ENCODE measurements around the gene COA7. TPM values are rescaled to one million over a fixed set of nuclear protein-coding genes. Genes with fewer than 3 reads are reported as not detected.

COA7 gene
- total RNA-seq, 2 donors from 2014 or later, result 13.7 to 32.8 TPM

DNA sequence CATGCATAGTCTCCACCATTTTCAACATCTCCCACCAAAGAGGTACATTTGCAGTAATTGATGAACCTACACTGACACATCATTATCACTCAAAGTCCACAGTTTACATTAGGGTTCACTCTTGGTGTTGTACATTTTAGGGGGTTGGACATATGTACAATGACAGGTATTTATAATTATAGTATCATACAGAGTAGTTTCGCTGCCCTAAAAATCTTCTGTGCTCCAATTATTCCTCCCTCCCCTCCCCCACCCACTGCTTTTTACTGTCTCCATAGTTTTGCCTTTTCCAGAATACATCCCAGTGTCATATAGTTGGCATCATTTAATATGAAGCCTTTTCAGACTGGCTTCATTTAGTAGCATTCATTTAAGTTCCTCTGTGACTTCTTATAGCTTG, 13.6 kb downstream of the COA7 start:
- H3K9me3 Mint-ChIP-seq, result no peaks in the 10 kb centered on the region
- H3K27me3 Mint-ChIP-seq, result no peaks in the 10 kb centered on the region
- H3K4me1 Mint-ChIP-seq, result peaks cover 5% of the 10 kb centered on the region
- peaks cover 45% of the 10 kb centered on the region for H3K36me3 Mint-ChIP-seq (ENCODE audit: low read depth)
- no peak overlapping the region for H3K4me3 Mint-ChIP-seq
- no peak for ATAC-seq (replicated peaks)
- no peak overlapping the region for H3K27ac Mint-ChIP-seq

DNA sequence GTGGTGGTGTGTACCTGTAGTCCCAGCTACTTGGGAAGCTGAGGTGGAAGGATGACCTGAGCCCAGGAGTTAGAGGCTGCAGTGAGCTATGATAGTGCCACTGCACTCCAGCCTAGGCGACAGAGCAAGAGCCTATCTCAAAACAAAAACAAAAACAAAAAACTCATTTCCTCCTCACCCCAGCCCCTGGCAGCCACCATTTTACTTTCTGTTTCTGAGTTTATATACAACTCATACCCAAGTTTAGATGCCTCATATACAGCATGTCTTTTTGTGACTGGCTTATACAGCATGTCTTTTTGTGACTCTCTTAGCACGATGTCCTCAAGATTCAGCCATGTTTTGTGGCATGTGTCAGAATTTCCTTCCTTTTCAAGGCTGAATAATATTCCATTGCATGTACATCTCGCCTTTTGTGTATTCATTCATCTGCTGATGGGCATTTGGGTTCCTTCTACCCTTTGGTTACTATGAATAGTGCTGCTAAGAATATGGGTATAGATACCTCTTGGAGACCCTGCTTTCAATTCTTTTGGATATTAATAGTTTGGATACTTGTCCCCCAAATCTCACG, 14.7 kb downstream of the COA7 start:
- Mint-ChIP-seq H3K27me3 (no peaks in the 10 kb centered on the region), H3K4me3 (no peak overlapping the region), H3K36me3 (ENCODE audit: low read depth) (peaks cover 36% of the 10 kb centered on the region), H3K4me1 (peaks cover 5% of the 10 kb centered on the region), H3K9me3 (no peaks in the 10 kb centered on the region), H3K27ac (peak overlapping the region; percentile 18)
- ATAC-seq (replicated peaks), result peak; percentile 54

DNA sequence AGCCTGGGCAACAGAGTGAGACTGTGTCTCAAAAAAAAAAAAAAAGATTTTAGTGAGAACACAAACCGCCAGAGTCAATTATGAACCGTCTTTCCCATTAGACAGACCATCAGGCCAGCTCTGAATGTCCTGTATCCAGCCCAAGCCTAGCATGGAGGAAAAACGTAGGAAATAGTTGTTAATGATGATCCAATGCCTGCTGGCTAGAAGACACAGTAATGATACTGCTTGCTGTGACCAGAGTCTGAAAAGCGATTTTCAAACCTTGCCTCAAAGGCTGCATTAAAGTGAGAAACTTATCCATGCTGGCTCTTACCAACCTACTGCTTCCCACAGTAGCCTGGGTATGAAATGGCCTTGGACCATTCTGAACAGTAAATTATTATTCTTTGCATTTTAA, 17.0 kb downstream of the COA7 start:
- Mint-ChIP-seq H3K4me3 (no peak overlapping the region), H3K27me3 (no peaks in the 10 kb centered on the region), H3K36me3 (ENCODE audit: low read depth) (peaks cover 13% of the 10 kb centered on the region), H3K9me3 (no peaks in the 10 kb centered on the region), H3K4me1 (peaks cover 3% of the 10 kb centered on the region), H3K27ac (no peak overlapping the region)
- no peak for ATAC-seq (replicated peaks)

DNA sequence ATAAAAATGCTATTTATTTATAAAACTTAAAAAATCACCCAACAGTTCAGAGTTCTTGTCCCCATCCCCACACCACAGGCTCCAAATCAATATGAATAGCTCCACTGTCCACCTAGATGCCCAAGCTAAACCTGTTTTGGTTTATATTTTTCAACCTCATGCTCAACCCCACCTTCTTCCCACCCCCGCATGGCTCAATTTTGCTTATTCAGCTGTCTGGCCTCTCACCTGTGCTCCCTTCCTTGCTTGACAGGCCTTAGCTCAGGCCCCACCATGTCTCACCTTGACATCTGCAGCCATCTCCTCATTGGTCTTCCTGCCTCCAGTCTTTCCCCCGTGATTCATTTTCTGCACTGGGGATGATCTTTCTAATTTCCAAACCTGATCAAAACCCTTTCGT, 17.8 kb downstream of the COA7 start:
- H3K36me3 Mint-ChIP-seq (ENCODE audit: low read depth), result peaks cover 7% of the 10 kb centered on the region
- no peaks in the 10 kb centered on the region for H3K4me1 Mint-ChIP-seq
- no peaks in the 10 kb centered on the region for H3K9me3 Mint-ChIP-seq
- ATAC-seq (replicated peaks), result no peak
- no peak overlapping the region for H3K4me3 Mint-ChIP-seq
- H3K27ac Mint-ChIP-seq, result peak overlapping the region; percentile 39
- no peaks in the 10 kb centered on the region for H3K27me3 Mint-ChIP-seq

GRCh38 chr1:52679498-52679897, 18.6 kb downstream of the COA7 start:
- H3K4me3 Mint-ChIP-seq, result no peak overlapping the region
- H3K9me3 Mint-ChIP-seq, result no peaks in the 10 kb centered on the region
- peak overlapping the region; percentile 68 for H3K27ac Mint-ChIP-seq
- ATAC-seq (replicated peaks), result no peak
- no peaks in the 10 kb centered on the region for H3K27me3 Mint-ChIP-seq
- H3K36me3 Mint-ChIP-seq (ENCODE audit: low read depth), result no peaks in the 10 kb centered on the region
- H3K4me1 Mint-ChIP-seq, result no peaks in the 10 kb centered on the region

DNA sequence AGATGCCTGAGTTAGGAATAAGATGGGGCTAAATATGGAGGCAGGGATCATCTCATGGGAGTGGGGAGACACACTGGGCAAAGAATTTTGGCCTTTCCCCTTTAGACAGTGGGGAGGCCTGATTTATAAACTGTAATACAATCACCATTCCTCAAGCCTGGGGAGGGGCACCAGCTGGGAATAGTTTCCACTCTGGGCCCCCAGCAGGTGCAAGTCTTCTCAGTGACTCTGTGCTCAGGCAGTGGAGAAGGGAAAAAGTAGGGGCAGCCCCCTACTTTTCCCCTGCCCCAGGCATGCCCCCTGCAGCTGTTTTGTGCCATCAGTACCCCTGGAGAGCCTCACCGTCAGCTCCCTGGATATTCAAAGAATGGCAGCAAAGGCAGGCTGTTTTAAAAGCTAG, 19.1 kb downstream of the COA7 start:
- H3K4me1 Mint-ChIP-seq, result no peaks in the 10 kb centered on the region
- H3K27ac Mint-ChIP-seq, result peak overlapping the region; percentile 68
- ATAC-seq (replicated peaks), result no peak
- no peaks in the 10 kb centered on the region for H3K27me3 Mint-ChIP-seq
- H3K9me3 Mint-ChIP-seq, result no peaks in the 10 kb centered on the region
- no peak overlapping the region for H3K4me3 Mint-ChIP-seq
- no peaks in the 10 kb centered on the region for H3K36me3 Mint-ChIP-seq (ENCODE audit: low read depth)

DNA sequence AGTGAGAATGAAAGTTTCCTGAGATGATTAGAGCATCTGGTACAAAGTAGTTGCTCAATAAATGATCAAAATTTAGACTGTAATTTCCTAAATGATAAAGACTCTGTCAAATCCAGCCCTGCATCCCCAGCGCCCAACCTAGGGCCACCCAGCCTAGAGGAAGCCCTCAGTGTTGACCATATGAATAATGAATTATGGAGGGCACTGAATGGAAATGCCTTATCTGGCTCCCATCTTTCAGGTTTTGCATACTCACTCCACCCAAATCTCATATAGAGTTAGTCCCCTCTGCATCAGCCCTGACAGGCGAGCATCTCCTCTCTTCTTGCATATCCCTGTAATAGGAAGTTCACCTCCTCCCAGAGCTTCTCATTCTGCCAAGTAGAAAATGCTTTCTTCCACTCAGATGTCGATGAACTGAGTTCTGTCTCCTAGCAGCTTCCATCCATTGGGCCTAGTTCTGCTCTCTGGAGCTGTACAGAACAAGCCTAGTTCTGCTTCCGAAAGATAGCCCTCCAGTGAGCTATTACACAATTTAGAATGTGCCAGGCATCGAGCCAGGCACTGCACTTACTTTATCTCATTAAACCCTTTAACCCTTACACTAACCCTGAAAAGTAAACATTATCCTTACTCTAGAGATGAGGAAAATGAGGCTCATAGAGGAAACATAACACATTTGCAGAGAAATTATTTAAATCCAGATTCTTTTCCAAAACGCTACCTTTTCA, 20.9 kb downstream of the COA7 start:
- no peaks in the 10 kb centered on the region for H3K9me3 Mint-ChIP-seq
- no peaks in the 10 kb centered on the region for H3K36me3 Mint-ChIP-seq (ENCODE audit: low read depth)
- no peak overlapping the region for H3K27ac Mint-ChIP-seq
- ATAC-seq (replicated peaks), result no peak
- H3K4me1 Mint-ChIP-seq, result no peaks in the 10 kb centered on the region
- H3K27me3 Mint-ChIP-seq, result no peaks in the 10 kb centered on the region
- H3K4me3 Mint-ChIP-seq, result no peak overlapping the region

DNA sequence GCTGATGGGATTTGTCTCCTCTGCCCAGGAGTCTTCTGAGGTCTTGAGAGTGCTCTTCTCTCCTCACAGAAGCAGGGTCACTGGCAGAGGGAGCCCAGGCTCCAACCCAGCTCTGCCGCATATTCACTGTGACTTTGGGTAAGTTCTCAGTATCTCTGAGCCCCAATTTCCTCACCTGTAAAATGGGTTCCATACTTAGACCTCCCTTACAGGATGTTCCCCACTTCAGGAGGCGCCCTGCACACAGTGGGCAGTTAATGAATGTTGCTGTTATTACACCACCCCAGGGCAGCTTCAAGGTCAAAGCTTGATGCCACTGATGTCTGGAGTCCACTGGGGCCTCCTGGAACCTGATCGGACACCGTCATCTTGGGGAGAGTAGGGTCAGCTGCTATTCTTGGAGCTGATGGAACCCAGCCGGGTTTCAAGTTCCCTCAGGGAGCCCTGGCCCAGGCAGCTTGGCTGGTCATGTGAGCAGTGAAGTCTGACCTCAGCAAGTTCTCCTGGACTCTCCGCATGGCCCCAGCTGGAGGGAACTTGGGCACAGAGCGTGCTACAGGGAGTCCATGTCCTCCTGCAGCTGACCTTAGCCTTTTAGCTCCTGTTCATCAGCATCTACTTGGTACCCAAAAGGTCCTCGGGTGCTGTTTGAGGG, 21.8 kb downstream of the COA7 start:
- peak overlapping the region; percentile 17 for H3K27ac Mint-ChIP-seq
- no peak for ATAC-seq (replicated peaks)
- no peak overlapping the region for H3K4me3 Mint-ChIP-seq
- H3K36me3 Mint-ChIP-seq (ENCODE audit: low read depth), result no peaks in the 10 kb centered on the region
- no peaks in the 10 kb centered on the region for H3K9me3 Mint-ChIP-seq
- H3K4me1 Mint-ChIP-seq, result no peaks in the 10 kb centered on the region
- H3K27me3 Mint-ChIP-seq, result no peaks in the 10 kb centered on the region

DNA sequence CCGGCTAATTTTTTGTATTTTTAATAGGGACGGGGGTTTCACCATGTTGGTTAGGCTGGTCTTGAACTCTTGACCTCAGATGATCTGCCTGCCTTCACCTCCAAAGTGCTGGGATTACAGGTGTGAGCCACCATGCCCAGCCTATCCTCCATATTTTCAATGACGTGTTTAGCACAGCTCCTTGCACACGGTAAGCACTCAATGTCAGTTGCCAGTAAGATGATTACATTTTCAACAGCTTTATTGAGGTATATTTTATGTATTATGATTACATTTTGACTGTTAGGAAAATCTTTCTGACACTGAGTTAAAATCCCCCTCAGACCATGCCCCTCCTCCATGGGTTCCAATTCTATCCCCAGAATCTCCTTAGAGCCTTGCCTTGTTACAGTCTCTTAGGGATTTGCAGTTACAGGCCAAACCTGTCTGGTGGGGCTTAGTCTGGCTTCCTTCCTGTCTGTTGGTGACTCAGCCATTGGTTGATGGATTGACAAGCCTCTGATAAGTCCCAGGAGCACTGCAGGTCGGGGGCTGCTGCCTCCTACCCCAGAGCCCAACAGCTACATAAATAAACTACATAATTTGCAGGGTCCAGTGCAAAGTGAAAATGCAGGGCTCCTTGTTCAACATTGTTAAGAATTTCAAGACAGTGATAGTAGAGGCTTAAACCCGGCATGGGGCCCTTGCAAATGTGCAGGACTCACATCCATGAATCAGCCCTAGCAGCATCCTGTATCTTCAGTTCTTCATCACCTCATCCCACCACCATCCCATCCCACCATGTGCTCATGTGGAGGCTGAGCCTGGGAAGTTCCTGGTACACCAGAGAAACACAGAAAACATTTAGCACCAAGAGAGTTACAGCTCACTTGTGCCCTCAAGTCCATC, 23.4 kb downstream of the COA7 start:
- H3K27ac Mint-ChIP-seq, result peak overlapping the region; percentile 83
- H3K9me3 Mint-ChIP-seq, result no peaks in the 10 kb centered on the region
- peaks cover 6% of the 10 kb centered on the region for H3K36me3 Mint-ChIP-seq (ENCODE audit: low read depth)
- ATAC-seq (replicated peaks), result no peak
- H3K27me3 Mint-ChIP-seq, result no peaks in the 10 kb centered on the region
- no peaks in the 10 kb centered on the region for H3K4me1 Mint-ChIP-seq
- H3K4me3 Mint-ChIP-seq, result no peak overlapping the region

- ATAC-seq (replicated peaks), result no peak
- Mint-ChIP-seq H3K9me3 (no peaks in the 10 kb centered on the region), H3K27me3 (no peaks in the 10 kb centered on the region), H3K36me3 (ENCODE audit: low read depth) (peaks cover 12% of the 10 kb centered on the region), H3K4me1 (no peaks in the 10 kb centered on the region), H3K4me3 (no peak overlapping the region), H3K27ac (peak overlapping the region; percentile 83)
These were observed 24.6 kb downstream of the COA7 start for GRCh38 chr1:52673513-52673912.

DNA sequence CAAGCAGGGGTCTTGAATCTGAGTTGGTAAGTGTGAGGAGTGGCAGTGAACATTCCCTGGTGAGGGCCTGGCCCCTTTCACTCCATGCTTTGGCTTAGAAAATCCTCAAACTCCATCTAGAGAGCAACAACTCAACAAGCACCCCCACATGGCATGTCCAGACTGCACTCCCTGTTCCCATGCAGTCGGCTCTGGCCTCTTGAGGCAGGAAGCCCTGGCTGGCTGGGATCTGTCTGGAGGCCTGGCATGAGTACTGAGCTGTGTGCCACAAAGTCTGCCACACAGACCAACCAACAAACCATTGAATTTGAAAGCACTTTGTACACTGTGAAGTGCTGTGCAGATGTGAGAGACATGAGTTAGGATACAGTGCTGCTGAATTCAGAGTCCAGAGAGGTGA, 25.2 kb downstream of the COA7 start:
- no peak for ATAC-seq (replicated peaks)
- Mint-ChIP-seq H3K9me3 (no peaks in the 10 kb centered on the region), H3K27ac (no peak overlapping the region), H3K36me3 (ENCODE audit: low read depth) (peaks cover 17% of the 10 kb centered on the region), H3K4me3 (no peak overlapping the region), H3K27me3 (no peaks in the 10 kb centered on the region), H3K4me1 (no peaks in the 10 kb centered on the region)

DNA sequence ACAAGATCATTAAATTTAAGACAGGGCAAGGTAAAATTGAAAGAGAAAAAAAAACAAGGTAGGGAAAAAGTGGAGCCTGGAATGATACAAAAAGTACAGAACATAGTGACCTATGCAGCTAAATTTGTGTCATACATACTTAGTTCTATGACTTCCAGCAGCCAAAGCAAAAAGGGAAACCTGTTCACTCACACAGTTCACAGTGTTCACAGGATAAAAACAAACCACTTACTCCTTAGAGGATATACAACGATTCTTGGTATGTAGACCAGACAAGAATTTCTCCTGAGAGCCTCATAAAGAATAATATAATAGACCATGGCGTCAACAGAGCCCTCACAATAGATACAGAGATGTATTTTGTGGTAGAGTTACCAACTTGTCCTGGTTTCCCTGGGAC, 27.5 kb downstream of the COA7 start:
- Mint-ChIP-seq H3K36me3 (ENCODE audit: low read depth) (peaks cover 24% of the 10 kb centered on the region), H3K27me3 (no peaks in the 10 kb centered on the region), H3K4me3 (no peak overlapping the region), H3K27ac (no peak overlapping the region), H3K4me1 (no peaks in the 10 kb centered on the region), H3K9me3 (no peaks in the 10 kb centered on the region)
- ATAC-seq (replicated peaks), result no peak

DNA sequence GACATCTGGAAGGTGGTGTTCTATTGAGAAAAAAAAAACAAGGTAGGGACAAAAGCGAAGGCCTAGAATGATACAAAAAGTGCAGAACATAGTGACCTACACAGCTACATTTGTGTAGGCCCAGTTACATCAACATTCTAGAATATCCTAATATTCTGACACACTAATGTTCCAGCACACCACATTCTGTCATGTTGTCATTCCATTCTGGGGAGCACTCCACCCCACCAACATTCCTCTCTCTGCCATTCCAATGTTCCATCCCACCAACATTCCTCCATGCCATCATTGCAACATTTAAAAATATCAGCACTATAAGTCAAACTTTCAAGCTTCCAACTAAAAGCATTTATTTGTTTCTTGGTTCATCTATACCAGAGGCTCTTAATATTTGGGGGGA, 28.5 kb downstream of the COA7 start:
- Mint-ChIP-seq H3K36me3 (ENCODE audit: low read depth) (peaks cover 24% of the 10 kb centered on the region), H3K4me3 (no peak overlapping the region), H3K27me3 (no peaks in the 10 kb centered on the region), H3K9me3 (no peaks in the 10 kb centered on the region), H3K4me1 (no peaks in the 10 kb centered on the region), H3K27ac (no peak overlapping the region)
- ATAC-seq (replicated peaks), result no peak

DNA sequence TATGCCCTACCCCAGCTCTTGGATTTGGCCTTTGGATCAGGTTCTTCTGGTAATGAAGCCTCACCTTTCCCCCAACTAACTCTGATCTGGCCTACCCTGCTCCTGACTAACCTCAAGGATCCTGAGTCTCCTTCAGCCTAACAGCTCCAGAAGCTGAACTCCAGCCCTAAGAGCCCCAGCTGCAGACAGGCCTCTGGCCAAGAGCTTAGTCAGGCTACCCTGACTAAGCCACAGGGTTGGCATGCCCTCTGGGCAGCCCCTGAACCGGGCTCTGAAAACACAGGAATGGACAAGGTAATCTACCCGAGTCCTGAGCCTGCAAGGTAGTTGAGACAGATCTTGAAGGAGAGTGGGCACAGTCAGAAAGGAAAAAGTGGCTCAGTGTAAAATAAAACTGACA, 29.4 kb downstream of the COA7 start:
- no peaks in the 10 kb centered on the region for H3K4me1 Mint-ChIP-seq
- H3K36me3 Mint-ChIP-seq (ENCODE audit: low read depth), result peaks cover 24% of the 10 kb centered on the region
- H3K27me3 Mint-ChIP-seq, result no peaks in the 10 kb centered on the region
- H3K27ac Mint-ChIP-seq, result no peak overlapping the region
- no peak overlapping the region for H3K4me3 Mint-ChIP-seq
- no peaks in the 10 kb centered on the region for H3K9me3 Mint-ChIP-seq
- no peak for ATAC-seq (replicated peaks)

All from activated T-helper 17 cell treated with anti-CD3 and anti-CD28 coated beads, Interleukin-2, amount 50 U/mL, for 72 hours (primary cell).